Measurements from ENCODE around the gene CCDC92.

DNA sequence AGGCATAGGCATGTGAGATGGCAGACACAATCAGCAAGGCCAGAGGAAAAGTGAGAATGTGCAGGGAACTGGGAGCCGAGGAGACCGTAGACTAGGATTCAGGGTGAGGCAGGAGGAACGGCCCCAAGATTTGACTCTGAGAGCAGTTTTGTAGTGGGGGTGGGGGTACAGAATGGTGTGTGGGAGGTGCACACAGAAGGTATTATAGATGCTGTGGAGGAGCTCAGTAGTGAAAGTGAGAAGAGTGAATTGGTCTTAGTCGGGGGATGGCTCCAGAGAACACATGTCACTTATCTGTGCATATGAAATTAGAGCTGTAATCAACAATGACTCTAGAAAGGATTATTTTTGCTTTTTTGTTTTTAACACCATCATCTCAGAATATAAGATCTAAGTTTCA lies 12.3 kb upstream of the CCDC92 start:
- TF ChIP-seq MEF2D (CRISPR knock-in tag; IDR thresholded peaks at IDR 0.05): no peak
- TF ChIP-seq, protein P1, sequence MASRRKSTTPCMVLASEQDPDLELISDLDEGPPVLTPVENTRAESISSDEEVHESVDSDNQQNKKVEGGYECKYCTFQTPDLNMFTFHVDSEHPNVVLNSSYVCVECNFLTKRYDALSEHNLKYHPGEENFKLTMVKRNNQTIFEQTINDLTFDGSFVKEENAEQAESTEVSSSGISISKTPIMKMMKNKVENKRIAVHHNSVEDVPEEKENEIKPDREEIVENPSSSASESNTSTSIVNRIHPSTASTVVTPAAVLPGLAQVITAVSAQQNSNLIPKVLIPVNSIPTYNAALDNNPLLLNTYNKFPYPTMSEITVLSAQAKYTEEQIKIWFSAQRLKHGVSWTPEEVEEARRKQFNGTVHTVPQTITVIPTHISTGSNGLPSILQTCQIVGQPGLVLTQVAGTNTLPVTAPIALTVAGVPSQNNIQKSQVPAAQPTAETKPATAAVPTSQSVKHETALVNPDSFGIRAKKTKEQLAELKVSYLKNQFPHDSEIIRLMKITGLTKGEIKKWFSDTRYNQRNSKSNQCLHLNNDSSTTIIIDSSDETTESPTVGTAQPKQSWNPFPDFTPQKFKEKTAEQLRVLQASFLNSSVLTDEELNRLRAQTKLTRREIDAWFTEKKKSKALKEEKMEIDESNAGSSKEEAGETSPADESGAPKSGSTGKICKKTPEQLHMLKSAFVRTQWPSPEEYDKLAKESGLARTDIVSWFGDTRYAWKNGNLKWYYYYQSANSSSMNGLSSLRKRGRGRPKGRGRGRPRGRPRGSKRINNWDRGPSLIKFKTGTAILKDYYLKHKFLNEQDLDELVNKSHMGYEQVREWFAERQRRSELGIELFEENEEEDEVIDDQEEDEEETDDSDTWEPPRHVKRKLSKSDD (CRISPR knock-in tag; IDR thresholded peaks at IDR 0.05; ENCODE audit: low read depth): no peak

Measured in HepG2 (cell line).